Retinal pigment epithelial cell (primary cell): ENCODE measurements around the gene PSEN2.

Experiments
- DNase-seq: peaks from one replicate; pipeline ENCODE4 v3.0.0-alpha.2; 2010; ENCODE audit warnings: low read depth
- H3K4me3 ChIP-seq: 2 replicates; pipeline ENCODE4 v1.5.1; 2011; ENCODE audit warnings: mild to moderate bottlenecking, low read length, control low read depth, moderate library complexity
- TF ChIP-seq, protein P1 (sequence below): conservative IDR thresholded peaks from 2 replicates; pipeline ENCODE4 v1.5.1; 2011; ENCODE audit warnings: low read depth, low read length, control low read depth, inconsistent platforms

The PSEN2 gene

GRCh38 chr1:226945106-226945857, 74.9 kb downstream of the PSEN2 start:
- no peak overlapping the region for H3K4me3 ChIP-seq
- TF ChIP-seq, protein P1, sequence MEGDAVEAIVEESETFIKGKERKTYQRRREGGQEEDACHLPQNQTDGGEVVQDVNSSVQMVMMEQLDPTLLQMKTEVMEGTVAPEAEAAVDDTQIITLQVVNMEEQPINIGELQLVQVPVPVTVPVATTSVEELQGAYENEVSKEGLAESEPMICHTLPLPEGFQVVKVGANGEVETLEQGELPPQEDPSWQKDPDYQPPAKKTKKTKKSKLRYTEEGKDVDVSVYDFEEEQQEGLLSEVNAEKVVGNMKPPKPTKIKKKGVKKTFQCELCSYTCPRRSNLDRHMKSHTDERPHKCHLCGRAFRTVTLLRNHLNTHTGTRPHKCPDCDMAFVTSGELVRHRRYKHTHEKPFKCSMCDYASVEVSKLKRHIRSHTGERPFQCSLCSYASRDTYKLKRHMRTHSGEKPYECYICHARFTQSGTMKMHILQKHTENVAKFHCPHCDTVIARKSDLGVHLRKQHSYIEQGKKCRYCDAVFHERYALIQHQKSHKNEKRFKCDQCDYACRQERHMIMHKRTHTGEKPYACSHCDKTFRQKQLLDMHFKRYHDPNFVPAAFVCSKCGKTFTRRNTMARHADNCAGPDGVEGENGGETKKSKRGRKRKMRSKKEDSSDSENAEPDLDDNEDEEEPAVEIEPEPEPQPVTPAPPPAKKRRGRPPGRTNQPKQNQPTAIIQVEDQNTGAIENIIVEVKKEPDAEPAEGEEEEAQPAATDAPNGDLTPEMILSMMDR = no peak
- DNase-seq = peak; percentile 8
